Measurements from ENCODE around the gene PTP4A2. TPM values are rescaled to one million over a fixed set of nuclear protein-coding genes. Genes with fewer than 3 reads are reported as not detected.

The PTP4A2 gene
- 173 to 244 TPM (median 202 TPM) in 5 replicates for total RNA-seq (2022; extraction: Qiagen RNA extraction)

DNA sequence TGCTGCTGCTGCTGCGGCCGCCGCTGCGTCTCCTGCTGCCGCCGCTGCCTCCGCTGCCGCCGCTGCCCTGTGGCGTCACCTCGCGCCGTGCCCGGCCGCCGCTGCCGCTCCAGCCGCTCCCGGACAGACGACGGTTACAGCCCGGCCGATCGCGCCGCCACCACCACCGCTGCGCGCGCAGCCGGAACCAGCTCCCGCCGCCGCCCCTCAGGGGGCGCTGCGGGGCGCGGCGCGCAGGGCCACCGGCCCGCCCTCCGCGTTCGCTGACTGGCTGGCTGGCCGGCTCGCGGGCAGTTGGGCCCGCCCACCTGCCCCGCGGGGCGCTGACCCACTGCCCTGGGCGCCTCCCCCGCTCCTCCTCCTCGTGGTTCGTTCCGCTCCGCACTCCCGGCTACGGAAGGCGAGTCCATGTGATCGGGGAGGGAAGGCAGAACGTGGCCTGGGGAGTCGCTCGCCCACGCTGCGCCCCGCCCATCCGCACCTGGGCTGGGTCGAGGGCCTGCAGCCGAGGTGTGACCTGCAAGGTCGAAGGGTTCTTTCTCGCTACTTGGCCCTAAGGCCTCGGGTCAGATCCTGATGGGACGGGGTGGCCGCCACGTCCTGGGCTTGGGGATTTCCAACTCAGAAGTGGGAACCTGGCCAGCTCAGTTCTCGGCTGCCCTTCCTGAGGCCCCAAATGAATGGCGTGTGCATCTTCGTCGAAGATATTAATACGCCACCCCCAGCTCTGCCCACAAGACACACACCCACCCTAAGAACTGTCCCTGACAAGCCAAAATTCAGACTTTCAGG lies at the start of gene PTP4A2:
TSS of gene PTP4A2 (minus strand) at position 185 of the 792 bp plus-strand sequence. CDS start 19,303 bp downstream, outside the sequence.

Other genes with a start within 250 kb of the PTP4A2 start
- 3.3 to 5.6 TPM (median 4.0 TPM) in 5 replicates for gene COL16A1, start 234.4 kb downstream of the PTP4A2 start, total RNA-seq (2022; extraction: Qiagen RNA extraction)
- 3.9 to 5.6 TPM (median 4.9 TPM) in 5 replicates for gene ADGRB2, start 174.0 kb downstream of the PTP4A2 start, total RNA-seq (2022; extraction: Qiagen RNA extraction)
- 2.8 to 4.4 TPM (median 3.9 TPM) in 5 replicates for gene SPOCD1, start 122.3 kb downstream of the PTP4A2 start, total RNA-seq (2022; extraction: Qiagen RNA extraction)
- 124 to 145 TPM (median 138 TPM) in 5 replicates for gene KHDRBS1, start 75.5 kb upstream of the PTP4A2 start, total RNA-seq (2022; extraction: Qiagen RNA extraction)
- gene TMEM39B, start 134.6 kb upstream of the PTP4A2 start, total RNA-seq (2022; extraction: Qiagen RNA extraction) = 7.1 to 11.9 TPM (median 10.7 TPM) in 5 replicates
- gene KPNA6, start 169.7 kb upstream of the PTP4A2 start, total RNA-seq (2022; extraction: Qiagen RNA extraction) = 15.9 to 19.6 TPM (median 17.8 TPM) in 5 replicates
- gene TXLNA, start 241.3 kb upstream of the PTP4A2 start, total RNA-seq (2022; extraction: Qiagen RNA extraction) = 27.1 to 31.1 TPM (median 30.4 TPM) in 5 replicates